Measurements from ENCODE around the gene SUV39H1. TPM values are rescaled to one million over a fixed set of nuclear protein-coding genes. Genes with fewer than 3 reads are reported as not detected.

The SUV39H1 gene
- total and polyA plus RNA-seq, 9 donors, result 3.1 to 5.6 (median 4.5) TPM

- 29% methylated on average over 52 of the region's 56 CpGs for WGBS (ENCODE audit: insufficient coverage)
- peak; percentile 60 for DNase-seq
- peak overlapping the region; percentile 51 for H3K4me3 ChIP-seq (ENCODE audit: low read length)
- H3K36me3 ChIP-seq (ENCODE audit: control insufficient read depth, insufficient read depth, low read length), result peaks cover 25% of the 10 kb centered on the region
- H3K9me3 ChIP-seq (replicated peaks; ENCODE audit: control insufficient read depth, low read depth, low read length), result no peaks in the 10 kb centered on the region
- H3K27ac ChIP-seq (ENCODE audit: low read length), result peak overlapping the region; percentile 35
- peaks cover 19% of the 10 kb centered on the region for H3K4me1 ChIP-seq (ENCODE audit: control insufficient read depth, insufficient read depth, low read length)
- H3K27me3 ChIP-seq (ENCODE audit: control insufficient read depth, insufficient read depth, low read length), result peaks cover 6% of the 10 kb centered on the region
Measured at GRCh38 chrX:48696909-48697727, 584 bp downstream of the SUV39H1 start.

DNA sequence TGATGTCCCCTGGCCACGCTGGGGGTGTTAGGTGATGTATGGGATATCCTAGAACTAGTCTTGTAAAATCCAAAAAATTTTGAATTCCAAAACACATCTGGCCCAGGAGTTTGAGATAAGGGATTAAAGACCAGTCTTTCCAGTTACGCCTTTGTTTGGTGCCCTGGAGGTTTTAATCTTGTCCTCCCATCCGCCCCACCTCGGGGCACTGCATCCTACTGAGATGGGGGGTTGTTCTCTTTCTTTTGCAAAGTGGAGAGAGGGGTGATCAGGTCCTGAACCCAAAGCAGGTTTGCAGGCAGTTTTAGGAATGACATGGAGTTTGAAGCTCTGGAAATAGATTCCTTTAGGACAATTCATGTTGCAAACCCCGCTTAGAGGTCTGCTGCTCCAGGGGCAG is 1.8 kb downstream of the SUV39H1 start:
- WGBS (ENCODE audit: insufficient coverage), result 89% methylated on average over 4 of the region's 5 CpGs
- Histone ChIP-seq H3K4me1 (ENCODE audit: control insufficient read depth, insufficient read depth, low read length) (peaks cover 19% of the 10 kb centered on the region), H3K36me3 (ENCODE audit: control insufficient read depth, insufficient read depth, low read length) (peaks cover 33% of the 10 kb centered on the region), H3K27ac (ENCODE audit: low read length) (no peak overlapping the region), H3K9me3 (replicated peaks; ENCODE audit: control insufficient read depth, low read depth, low read length) (no peaks in the 10 kb centered on the region), H3K27me3 (ENCODE audit: control insufficient read depth, insufficient read depth, low read length) (peaks cover 6% of the 10 kb centered on the region), H3K4me3 (ENCODE audit: low read length) (no peak overlapping the region)
- DNase-seq, result no peak

- peaks cover 33% of the 10 kb centered on the region for H3K36me3 ChIP-seq (ENCODE audit: control insufficient read depth, insufficient read depth, low read length)
- no peaks in the 10 kb centered on the region for H3K9me3 ChIP-seq (replicated peaks; ENCODE audit: control insufficient read depth, low read depth, low read length)
- DNase-seq, result no peak
- H3K4me3 ChIP-seq (ENCODE audit: low read length), result no peak overlapping the region
- peaks cover 14% of the 10 kb centered on the region for H3K4me1 ChIP-seq (ENCODE audit: control insufficient read depth, insufficient read depth, low read length)
- 93% methylated on average over 23 of the region's 23 CpGs for WGBS (ENCODE audit: insufficient coverage)
- no peak overlapping the region for H3K27ac ChIP-seq (ENCODE audit: low read length)
- peaks cover 2% of the 10 kb centered on the region for H3K27me3 ChIP-seq (ENCODE audit: control insufficient read depth, insufficient read depth, low read length)
Measured at GRCh38 chrX:48700246-48700645, 3.7 kb downstream of the SUV39H1 start.

GRCh38 chrX:48700951-48701653 is 4.6 kb downstream of the SUV39H1 start:
- H3K4me1 ChIP-seq (ENCODE audit: control insufficient read depth, insufficient read depth, low read length), result peaks cover 5% of the 10 kb centered on the region
- H3K4me3 ChIP-seq (ENCODE audit: low read length), result no peak overlapping the region
- peaks cover 2% of the 10 kb centered on the region for H3K27me3 ChIP-seq (ENCODE audit: control insufficient read depth, insufficient read depth, low read length)
- H3K9me3 ChIP-seq (replicated peaks; ENCODE audit: control insufficient read depth, low read depth, low read length), result no peaks in the 10 kb centered on the region
- no peak for DNase-seq
- H3K27ac ChIP-seq (ENCODE audit: low read length), result no peak overlapping the region
- no CpG with 5 or more reads among the region's 3 CpGs for WGBS (ENCODE audit: insufficient coverage)
- H3K36me3 ChIP-seq (ENCODE audit: control insufficient read depth, insufficient read depth, low read length), result peaks cover 33% of the 10 kb centered on the region

DNA sequence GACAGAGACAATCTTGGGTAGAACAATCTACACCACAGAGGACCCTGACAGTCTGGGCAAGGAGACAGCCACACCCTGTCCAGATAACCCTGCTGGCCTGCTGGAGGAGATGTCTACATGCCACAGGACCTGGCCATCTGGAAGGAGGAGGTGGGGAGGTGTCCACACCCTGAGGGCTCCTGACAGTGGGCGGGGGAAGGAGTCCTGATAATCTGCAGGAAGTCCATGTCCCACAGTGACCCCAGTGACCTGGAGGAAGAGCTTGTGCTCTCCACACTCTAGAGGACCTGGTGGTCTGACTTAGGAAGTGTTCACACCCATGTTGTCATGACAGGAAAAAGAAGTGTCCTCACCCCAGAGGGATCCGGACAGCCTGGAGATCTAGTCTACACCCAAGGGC is 5.5 kb downstream of the SUV39H1 start:
- 73% methylated on average over 2 of the region's 2 CpGs for WGBS (ENCODE audit: insufficient coverage)
- Histone ChIP-seq H3K27me3 (ENCODE audit: control insufficient read depth, insufficient read depth, low read length) (peaks cover 2% of the 10 kb centered on the region), H3K4me3 (ENCODE audit: low read length) (no peak overlapping the region), H3K36me3 (ENCODE audit: control insufficient read depth, insufficient read depth, low read length) (peaks cover 39% of the 10 kb centered on the region), H3K4me1 (ENCODE audit: control insufficient read depth, insufficient read depth, low read length) (peaks cover 4% of the 10 kb centered on the region), H3K9me3 (replicated peaks; ENCODE audit: control insufficient read depth, low read depth, low read length) (no peaks in the 10 kb centered on the region), H3K27ac (ENCODE audit: low read length) (no peak overlapping the region)
- DNase-seq, result no peak

DNA sequence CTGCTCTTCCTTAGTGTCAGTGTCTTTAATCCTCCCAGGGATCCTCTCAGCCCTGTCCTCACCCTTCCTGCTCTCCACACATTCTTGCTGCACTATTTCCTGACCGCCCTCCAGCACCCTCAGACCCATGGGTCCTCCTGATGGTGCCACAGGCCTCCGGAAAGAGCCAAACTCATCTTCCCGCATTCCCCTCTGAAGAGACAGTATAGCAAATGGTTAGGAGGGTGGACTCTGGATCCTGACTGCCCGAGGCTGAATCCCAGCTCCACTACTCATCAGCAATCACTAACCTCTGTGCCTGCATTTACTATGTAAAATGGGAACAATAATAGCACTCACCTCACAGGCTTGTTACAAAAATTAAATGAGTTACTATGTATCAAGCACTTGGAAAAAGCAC is 6.2 kb downstream of the SUV39H1 start:
- no CpG with 5 or more reads among the region's 4 CpGs for WGBS (ENCODE audit: insufficient coverage)
- DNase-seq, result no peak
- Histone ChIP-seq H3K36me3 (ENCODE audit: control insufficient read depth, insufficient read depth, low read length) (peaks cover 43% of the 10 kb centered on the region), H3K9me3 (replicated peaks; ENCODE audit: control insufficient read depth, low read depth, low read length) (no peaks in the 10 kb centered on the region), H3K4me1 (ENCODE audit: control insufficient read depth, insufficient read depth, low read length) (no peaks in the 10 kb centered on the region), H3K4me3 (ENCODE audit: low read length) (no peak overlapping the region), H3K27me3 (ENCODE audit: control insufficient read depth, insufficient read depth, low read length) (no peaks in the 10 kb centered on the region), H3K27ac (ENCODE audit: low read length) (no peak overlapping the region)

DNA sequence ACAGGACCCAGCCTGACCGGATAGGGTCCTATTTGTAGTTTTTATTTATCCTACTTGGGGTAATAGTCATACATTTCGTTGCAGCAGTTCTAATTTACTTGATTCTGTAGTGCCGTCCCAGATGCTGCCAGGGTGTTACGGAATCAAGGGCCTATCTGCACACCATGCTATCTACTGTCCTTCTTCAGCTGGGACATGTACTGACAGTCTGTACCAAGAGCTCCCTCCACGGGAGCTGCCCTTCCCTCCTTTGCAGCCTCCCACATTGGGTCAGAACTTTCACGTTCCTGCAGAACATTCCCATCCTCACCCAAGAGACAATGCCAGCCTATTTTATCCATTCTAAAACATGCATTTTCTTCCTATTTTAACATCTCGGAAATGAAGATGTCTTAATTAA is 6.7 kb downstream of the SUV39H1 start:
- Histone ChIP-seq H3K36me3 (ENCODE audit: control insufficient read depth, insufficient read depth, low read length) (peaks cover 43% of the 10 kb centered on the region), H3K4me3 (ENCODE audit: low read length) (no peak overlapping the region), H3K9me3 (replicated peaks; ENCODE audit: control insufficient read depth, low read depth, low read length) (no peaks in the 10 kb centered on the region), H3K4me1 (ENCODE audit: control insufficient read depth, insufficient read depth, low read length) (no peaks in the 10 kb centered on the region), H3K27ac (ENCODE audit: low read length) (no peak overlapping the region), H3K27me3 (ENCODE audit: control insufficient read depth, insufficient read depth, low read length) (no peaks in the 10 kb centered on the region)
- no peak for DNase-seq
- WGBS (ENCODE audit: insufficient coverage), result 87% methylated on average over 4 of the region's 7 CpGs

DNA sequence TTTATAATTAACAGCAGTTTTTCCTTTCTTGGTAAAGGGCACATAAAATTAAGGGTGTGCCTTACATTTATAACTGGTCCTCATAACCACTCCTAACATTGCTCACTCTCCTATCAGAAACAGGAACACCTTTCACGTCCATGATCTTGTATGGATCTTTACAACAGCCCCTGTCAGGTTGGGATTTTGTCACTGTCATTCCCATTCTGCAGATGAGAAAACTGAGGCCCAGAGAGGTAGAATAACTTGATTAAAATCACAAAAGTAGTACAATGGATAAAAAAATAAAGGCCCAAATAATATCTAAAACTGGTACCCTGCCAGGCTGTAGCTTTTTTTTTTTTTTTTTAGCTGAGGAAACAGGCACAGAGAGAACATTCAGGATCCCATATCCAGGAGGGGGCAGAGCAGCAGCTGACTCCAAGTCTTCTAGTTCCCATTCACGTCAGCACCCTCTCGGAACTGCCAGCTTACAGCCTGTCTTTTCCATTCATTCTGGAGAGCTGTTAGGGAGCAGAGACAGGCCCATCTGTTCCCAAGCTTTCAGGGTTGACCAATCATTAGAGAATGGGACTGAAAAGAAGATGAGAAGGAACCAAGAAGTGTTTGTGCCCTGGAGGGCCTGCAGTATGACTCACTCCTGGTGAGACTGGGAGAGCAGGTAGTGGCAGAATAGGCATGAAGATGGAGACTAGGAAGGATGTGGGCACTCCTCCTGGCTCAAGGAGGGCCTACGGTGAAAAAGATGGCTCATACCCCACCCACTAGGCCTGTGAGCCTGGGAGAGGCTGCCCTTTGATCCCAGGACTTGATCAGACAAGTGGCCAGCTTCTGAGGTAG is 7.3 kb downstream of the SUV39H1 start:
- H3K36me3 ChIP-seq (ENCODE audit: control insufficient read depth, insufficient read depth, low read length), result peaks cover 43% of the 10 kb centered on the region
- H3K9me3 ChIP-seq (replicated peaks; ENCODE audit: control insufficient read depth, low read depth, low read length), result no peaks in the 10 kb centered on the region
- H3K27ac ChIP-seq (ENCODE audit: low read length), result no peak overlapping the region
- no CpG with 5 or more reads among the region's 4 CpGs for WGBS (ENCODE audit: insufficient coverage)
- no peaks in the 10 kb centered on the region for H3K4me1 ChIP-seq (ENCODE audit: control insufficient read depth, insufficient read depth, low read length)
- no peaks in the 10 kb centered on the region for H3K27me3 ChIP-seq (ENCODE audit: control insufficient read depth, insufficient read depth, low read length)
- DNase-seq, result peak; percentile 54
- no peak overlapping the region for H3K4me3 ChIP-seq (ENCODE audit: low read length)

DNA sequence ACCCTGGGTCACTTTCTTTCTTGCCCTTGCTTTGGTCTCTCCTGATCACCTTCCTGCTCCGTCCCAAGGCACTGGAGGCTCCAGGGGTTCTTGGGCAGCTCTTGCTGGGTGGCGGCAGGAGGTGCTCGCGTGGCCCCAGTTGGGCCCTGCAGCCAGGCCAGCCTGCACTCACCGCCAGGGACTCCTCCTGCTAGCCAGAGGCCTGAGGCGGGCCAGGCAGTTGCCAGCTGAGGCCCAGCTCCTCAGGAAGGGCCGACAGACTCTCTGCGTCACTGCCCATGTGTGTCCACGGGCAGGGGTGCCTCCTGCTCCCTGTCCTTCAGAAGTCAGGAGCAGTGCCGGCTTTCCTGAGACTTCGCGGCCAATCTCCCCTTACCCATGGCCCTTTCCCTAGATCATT is 9.3 kb downstream of the SUV39H1 start:
- Histone ChIP-seq H3K27me3 (ENCODE audit: control insufficient read depth, insufficient read depth, low read length) (no peaks in the 10 kb centered on the region), H3K4me1 (ENCODE audit: control insufficient read depth, insufficient read depth, low read length) (no peaks in the 10 kb centered on the region), H3K4me3 (ENCODE audit: low read length) (no peak overlapping the region), H3K9me3 (replicated peaks; ENCODE audit: control insufficient read depth, low read depth, low read length) (no peaks in the 10 kb centered on the region), H3K36me3 (ENCODE audit: control insufficient read depth, insufficient read depth, low read length) (peaks cover 28% of the 10 kb centered on the region), H3K27ac (ENCODE audit: low read length) (no peak overlapping the region)
- 79% methylated on average over 12 of the region's 12 CpGs for WGBS (ENCODE audit: insufficient coverage)
- DNase-seq, result no peak
